IPS-NIHi7 (cell line): ENCODE measurements around the gene SMAD2.
"Not testable (repeated sequence)": the region's sequence is repeated elsewhere in the genome, so short reads cannot be mapped to it uniquely, and the experiment has no call there.

Experiments used
- DNase-seq: peaks from one replicate; pipeline ENCODE4 v3.0.0; 2012; ENCODE audit warnings: mixed read lengths; ENCODE audit errors: extremely low spot score

The SMAD2 gene

DNA sequence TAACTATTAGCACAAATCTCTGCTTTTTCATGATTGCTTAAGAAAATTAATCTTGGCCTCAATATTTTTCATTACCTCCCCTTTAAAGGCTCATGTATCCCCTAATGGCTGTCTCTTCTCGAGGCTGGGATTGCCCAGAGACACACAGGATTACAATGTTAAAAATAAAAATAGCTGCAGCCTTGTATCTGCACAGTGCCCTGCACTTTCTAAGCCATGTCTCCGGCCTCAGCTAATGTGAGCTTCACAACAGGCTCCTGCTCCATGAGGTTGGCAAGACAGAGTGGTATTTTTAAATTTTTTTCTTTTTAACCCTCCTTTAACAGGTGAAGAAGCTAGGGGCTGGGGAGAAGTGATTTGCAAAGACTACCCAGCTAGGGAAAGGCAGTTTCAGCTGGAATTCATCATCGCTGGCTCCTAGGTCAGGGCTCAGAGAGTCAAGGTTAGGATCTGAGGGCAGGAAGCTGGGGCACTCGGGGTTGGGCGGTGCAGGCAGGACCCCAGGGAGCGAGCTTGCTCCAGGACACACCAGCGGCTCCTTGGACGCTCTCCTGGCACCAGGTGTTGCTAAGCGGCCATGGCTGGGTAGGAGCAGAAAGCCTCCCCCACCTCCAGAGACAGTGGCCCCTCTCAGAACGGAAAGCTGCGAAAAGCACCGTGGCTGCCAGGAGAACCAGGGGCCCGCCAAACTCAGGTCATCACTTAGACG, 135.6 kb downstream of the SMAD2 start:
- DNase-seq = no peak

DNA sequence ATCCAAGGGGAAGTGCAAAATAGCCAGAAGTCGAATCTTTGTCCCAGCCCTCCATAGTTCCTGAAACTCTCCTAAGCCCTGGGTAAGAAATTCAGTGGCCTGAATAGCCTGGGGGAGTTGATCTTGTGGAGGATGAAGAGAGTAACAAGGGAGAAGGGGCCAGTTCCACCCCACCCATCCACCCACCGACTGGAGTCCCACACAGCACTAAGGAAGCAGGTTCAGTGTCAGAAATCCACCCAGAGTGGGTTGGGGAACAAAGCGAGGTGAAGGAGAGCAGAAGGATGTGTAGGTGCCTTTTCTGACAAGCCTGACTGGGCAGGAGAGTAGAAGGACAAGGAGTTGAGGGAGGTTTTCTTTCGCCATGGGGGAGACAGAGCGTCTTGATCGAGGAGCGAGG, 136.8 kb downstream of the SMAD2 start:
- no peak for DNase-seq

DNA sequence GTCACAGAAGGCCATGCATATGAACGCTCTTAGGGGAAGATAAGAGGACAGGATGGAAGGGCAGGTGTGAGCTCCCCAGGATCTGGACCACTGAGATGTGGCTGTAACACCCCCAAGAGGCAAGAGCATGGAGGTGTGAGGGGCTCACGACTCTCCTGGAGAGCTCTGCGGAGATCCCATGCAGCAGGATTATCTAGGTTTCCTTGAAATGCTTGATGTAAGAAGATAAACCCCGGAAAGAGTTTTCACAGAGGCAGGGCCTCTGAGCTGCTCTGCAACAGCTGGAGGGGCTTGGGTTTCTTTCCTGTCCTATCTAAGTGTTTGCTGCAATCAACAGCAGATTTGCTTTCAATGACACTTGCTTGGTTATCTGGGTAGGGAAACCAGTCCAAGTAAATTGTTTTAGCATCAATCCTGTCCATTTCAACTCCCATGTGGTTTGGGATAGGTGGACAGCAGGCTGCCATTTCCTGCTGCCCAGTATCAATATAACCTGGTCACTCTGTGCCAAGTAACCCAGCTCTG, 138.9 kb downstream of the SMAD2 start:
- no peak for DNase-seq

DNA sequence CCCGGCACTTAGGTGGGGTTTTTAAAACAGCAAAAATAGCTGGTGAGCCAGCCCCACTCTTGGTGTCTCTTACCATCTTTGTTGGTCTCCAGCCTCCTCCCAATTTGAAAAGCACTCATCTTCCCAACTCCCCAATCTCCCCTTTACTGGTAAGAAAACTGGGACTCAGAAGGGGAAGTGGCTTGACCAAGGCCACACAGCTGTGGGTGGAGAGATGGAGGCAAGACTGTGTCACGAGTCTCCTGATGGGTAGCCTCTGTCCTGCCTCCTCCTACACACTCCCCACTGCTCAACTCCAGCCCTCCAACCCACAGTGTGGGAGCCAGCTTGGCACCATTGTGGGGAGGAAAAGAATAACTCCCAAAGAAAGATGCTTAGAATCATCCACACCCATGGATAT, 140.4 kb downstream of the SMAD2 start:
- DNase-seq = no peak

DNA sequence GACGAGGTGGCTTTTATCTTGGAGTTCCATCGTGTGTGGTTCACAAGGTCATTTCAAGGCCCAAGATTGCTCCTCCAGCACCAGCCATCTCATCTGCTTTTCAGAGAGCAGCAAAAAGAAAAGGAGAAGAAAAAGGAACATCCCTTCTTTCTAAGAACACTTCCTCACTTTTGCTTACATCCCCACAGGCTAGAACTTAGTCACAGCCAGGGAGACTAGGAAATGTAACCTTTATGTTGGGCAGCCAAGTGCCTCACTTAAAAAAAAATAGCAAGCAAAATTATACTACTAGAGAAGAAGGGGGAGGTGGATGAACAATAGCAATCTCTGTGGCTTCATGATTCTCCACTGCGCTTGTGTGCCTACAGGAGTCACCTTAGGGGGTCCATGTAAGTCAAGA, 141.8 kb downstream of the SMAD2 start:
- no peak for DNase-seq

DNA sequence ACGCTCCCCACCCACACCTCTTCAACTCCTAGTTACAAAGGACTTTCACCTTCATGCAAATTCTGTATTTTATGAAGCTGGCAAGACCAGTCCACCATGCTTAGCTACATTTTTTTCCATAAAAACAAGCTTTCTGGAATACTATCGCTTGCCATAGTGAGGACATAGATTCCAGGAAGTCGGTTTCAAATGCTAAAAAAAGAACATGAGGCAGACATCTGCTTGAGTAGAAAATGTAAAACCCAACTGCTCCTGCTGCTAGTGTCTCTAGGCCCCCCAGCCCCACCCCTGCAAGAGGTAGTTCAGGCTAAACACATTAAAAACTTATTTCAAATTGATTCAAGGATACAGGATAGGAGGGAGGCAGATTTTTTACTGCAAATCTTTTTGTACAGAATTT, 148.9 kb downstream of the SMAD2 start:
- no peak for DNase-seq

DNA sequence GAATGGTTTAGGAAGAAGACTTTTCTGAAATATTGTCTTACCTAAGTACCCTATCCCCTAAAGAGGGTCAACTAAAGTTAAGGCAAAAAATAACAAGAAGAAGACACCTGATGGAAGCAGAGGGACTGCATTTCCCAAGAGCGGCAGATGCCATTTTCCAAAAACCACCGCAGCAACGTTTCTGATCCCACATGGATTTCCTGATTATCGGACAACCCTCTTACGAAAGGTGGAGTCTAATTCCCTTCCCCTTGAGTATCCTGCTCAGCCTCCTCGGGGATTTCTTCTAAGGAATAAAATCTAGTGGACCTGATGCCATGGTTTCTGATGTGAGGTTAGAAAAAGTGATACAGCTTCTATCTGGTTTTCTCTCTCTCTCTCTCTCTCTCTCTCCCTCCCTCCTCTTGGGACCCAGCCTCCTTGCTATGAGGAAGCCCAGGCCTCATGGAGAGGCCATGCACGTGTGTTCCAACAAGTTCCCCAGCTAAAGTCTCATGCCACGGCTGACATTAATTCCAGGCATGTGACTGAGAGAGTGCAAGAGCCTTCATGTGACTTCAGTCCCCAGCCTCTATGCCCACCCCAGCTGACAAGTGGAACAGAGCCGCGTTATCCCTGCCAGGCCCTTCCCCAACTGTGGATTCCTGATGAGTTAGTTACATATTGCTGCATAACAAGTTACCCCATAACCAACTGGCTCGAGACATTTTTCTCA, 150.3 kb downstream of the SMAD2 start:
- no peak for DNase-seq

DNA sequence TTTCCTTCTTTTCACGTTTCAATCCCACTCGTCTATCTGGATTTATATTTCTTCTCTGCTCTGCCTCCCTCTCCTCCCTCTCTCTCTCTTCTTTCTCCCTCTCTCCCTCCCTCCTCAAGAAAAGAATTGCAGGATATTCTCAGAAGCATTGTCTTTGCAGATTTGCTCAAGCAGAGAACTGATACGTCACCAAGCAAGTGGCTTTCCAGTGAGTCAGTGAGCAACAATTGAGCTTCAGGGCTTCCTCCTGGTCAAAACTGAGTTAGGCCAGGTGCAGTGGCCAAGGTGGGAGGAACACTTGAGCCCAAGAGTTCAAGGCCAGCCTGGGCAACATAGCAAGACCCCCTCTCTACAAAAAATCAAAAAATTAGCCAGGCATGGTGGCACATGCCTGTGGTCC, 151.1 kb downstream of the SMAD2 start:
- DNase-seq = no peak

DNA sequence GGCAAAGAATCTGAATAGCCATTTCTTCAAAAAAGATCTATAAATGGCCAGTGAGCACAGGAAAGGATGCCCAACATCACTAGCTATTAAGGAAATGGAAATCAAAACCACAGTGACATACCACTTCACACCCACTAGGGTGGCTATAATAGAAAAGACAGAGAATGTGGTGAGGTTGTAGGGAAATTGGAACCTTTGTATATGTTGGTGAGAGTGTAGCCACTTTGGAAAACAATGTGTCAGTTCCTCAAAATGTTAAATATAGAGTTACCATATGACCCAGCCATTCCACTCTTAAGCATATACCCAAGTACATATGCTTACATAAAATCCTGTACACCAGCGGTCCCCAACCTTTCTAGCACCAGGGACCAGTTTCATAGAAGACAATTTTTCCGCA, 152.8 kb downstream of the SMAD2 start:
- DNase-seq = no peak

DNA sequence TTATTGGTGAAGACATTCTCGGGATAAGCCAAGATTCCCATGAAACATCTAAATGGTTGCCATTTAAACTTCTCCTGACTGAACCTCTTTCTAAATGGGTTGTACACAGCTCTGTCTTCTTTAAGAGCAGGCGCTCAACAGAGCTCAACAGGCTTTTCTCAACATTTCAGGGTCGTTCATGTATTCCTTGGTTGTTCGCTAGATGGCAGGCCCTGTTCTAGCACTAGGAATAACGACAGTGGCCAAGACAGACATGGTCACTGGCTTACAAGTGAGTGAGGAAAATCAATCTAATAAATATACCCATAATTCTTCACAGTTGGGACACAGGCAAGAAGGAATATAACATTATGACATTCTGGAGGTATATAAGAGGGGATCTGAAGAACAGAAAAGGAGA, 154.5 kb downstream of the SMAD2 start:
- DNase-seq = no peak

DNA sequence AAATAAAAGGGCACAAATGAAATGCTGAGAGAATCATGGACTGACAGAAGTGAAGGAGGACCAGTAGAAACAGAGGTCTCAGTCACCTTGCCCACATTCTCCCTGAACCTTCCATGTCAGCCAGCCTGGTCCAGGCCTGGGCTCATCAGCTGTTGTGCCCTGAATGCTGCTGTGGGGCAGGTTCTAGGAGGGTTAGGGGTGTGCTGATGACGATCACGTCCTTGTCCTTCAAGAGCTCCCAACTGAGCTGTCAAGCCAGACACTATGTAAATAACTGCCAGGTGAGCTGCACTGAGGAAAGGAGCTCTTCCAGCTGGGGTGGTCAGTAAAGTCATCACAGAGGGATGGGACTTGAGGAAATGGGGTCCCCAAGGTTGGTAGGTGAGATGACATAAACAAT, 156.5 kb downstream of the SMAD2 start:
- DNase-seq = no peak

DNA sequence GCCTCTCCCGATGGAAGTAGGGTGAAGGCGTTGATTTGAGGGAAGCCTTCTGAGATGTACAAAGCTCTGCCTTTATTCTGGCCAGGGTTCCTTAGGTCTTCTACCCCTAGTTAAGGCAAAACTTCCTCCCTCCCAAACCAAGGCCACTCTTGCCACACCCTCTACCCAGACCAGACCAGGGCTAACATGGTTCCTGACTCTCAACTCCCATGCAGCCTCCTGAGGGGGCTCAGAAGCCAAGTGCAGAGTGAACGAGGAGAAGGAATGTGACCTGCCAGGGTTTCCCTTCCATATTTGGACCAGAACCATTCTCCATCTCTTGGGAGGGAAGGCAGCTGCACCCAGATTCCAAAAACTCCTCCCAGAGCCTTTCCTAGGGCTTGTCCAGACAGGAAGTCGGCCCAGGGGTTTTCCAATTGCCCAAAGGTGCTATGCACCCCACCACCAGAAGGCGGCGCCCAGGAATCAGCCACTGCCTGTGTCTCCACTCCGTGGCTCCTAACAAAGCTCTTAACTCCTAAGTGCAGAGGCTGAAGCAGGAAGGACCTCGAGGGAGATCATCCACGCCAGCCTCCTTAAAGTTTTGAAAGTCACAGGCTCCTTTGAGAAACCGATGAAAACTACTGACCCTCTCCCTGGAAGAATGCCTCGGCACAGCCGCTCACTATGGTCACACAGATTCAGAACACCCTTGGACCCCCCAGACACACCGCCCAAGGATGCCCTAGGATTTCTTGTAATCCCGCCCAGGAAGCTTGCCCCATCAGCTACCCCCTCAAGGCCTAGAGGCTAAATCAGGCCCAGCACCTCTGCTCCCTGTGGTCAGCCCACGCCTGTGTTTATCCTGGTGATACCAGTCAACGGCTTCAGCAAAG, 157.8 kb downstream of the SMAD2 start:
- DNase-seq = peak; percentile 92

DNA sequence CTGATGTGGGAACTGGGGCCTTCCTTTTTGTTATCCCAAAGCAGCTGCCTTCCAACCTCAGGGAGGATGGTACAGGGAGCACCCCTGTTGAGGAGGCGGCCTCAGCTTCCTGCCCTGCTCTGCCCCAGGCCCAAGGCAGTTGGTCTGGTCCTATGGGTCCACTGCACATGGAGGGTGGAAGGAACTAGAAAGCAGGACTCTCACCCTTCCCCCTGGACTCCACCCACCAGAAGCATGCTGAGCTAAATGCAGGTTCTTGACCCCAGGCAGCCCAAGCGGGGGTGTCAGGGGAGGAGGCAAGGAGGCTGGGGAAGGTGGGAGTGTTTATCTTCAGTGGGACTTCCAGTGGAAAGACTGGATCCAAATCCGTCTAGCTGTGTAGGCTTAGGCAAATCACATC, 158.5 kb downstream of the SMAD2 start:
- no peak for DNase-seq

DNA sequence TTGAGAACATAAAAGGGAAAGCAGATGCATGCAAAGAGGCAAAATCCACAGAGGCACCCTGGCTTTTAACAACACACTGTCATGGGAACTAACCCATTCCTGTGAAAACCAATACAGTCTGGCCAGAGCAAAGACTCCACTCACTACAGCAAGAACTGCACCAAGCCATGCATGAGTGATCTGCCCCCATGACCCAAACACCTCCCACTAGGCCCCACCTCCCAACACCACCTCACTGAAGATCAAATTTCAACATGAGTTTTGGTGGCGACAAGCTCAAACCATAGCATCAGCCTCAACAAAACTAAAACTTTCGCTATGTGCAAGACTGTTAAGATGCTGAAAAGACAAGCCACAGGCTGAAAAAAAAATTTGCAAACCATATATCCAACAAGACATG, 162.8 kb downstream of the SMAD2 start:
- DNase-seq = no peak

DNA sequence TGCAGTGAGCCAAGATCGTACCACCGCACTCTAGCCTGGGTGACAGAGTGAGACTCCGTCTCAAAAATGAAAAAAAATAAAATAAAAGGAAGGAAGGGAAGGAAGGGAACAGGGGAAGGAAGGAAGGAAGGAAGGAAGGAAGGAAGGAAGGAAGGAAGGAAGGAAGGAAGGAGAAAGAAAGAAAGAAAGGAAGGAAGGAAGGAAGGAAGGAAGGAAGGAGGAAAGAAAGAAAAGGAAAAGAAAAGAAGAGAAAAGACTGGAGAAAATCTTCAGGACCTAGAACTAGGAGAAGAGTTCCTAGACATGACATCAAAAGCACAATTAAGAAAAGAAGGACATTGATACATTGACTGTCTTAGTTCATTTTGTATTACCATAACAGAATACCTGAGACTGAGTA, 163.3 kb downstream of the SMAD2 start:
- not testable (repeated sequence) for DNase-seq
